Activated naive CD4-positive, alpha-beta T cell treated with anti-CD3 and anti-CD28 coated beads, Interleukin-2, amount 50 U/mL, for 24 hours (primary cell): Measurements from ENCODE around the gene CBX4.
A peak's percentile ranks its signal among the peaks of the same experiment; 100 is the strongest.

Experiments used
- H3K27ac Mint-ChIP-seq: one replicate; pipeline ENCODE4 v1.8.0; 2021; ENCODE audit warnings: mild to moderate bottlenecking, mixed read lengths
- H3K27me3 Mint-ChIP-seq: one replicate; pipeline ENCODE4 v1.8.0; 2021; ENCODE audit warnings: mixed read lengths
- H3K36me3 Mint-ChIP-seq: one replicate; pipeline ENCODE4 v1.8.0; 2021; ENCODE audit warnings: mixed read lengths
- H3K4me1 Mint-ChIP-seq: one replicate; pipeline ENCODE4 v1.8.0; 2021; ENCODE audit warnings: mixed read lengths
- H3K4me3 Mint-ChIP-seq: one replicate; pipeline ENCODE4 v1.8.0; 2021; ENCODE audit warnings: mild to moderate bottlenecking, mixed read lengths
- H3K9me3 Mint-ChIP-seq: one replicate; pipeline ENCODE4 v1.8.0; 2021; ENCODE audit warnings: mixed read lengths

The CBX4 gene

DNA sequence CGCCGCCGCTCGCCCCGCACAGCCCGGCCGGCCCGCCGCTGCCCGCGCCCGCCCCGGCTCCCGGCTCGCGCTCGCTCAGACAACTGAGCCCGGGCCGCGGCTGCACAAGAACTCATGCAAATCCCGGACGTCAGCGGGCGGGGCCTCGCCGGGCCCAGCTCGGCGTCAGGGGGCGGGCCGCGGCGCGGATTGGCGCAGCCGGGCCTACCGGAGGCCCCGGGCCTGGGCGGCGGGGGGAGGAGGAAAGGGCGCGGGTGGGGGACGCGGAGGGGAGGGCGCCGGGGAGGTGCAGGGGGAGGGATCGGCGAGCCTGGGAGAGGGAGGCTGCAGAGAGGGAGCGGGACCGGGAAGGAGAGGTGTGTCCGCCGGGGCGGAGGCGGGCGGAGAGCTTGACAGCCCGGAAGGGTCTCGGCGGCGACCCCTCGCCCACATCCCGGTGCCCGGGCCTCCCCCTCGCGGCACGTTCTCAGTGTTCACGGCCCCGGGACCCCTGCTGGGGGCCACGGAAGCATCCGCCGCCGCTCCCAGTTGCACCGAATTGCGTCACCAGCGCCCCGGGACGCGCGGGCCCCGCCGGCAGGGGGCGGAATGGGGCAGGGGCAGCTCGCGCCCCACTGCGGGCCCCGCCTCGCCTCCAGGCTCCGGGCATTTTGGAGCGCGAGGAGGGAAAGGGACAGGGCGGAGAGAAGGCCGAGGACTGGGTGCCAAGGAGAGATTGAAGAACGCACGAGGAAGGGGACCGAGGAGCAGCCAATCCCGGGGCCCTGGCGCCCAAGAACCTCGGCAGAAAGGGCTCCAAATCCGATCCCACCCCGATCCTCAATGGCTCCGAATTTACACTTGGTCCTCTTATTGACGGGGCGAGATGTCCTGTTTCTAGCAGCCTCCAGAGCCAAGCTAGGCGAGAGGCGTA is at the start of gene CBX4:
Gene CBX4, minus strand, starts transcription at position 85 of the 913 bp plus-strand sequence. CDS start 189 bp downstream, outside the sequence.
- H3K27ac Mint-ChIP-seq, result peak within 1 kb of the TSS; percentile 93
- H3K9me3 Mint-ChIP-seq, result no peaks in the 10 kb centered on the region
- peaks cover 14% of the 10 kb centered on the region for H3K27me3 Mint-ChIP-seq
- peaks cover 1% of the 10 kb centered on the region for H3K36me3 Mint-ChIP-seq
- H3K4me1 Mint-ChIP-seq, result peaks cover 44% of the 10 kb centered on the region
- H3K4me3 Mint-ChIP-seq, result peak within 1 kb of the TSS; percentile 94

DNA sequence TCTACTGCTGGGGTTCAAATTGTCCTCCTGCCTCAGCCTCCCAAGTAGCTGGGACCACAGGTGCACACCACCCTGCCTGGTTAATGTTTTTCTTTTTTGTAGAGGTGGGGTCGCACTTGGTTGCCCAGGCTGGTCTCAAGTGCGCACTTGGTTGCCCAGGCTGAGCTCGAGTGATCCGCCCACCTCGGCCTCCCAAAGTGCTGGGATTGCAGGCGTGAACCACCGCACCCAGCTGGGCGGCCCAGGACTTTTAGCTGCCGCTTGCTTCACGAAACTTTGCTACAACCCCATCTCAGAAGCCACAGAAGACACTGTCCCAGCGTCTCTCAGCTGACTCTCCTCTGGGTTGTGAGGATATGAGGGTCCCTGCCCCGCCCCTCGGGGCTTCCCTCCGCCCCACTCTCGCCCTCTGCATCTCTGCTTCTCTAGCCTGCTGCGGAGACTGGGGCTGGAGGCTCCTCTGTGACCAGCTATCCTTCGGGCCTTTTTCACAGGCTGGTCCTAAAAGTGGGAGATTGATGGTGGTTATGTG is 48.8 kb upstream of the CBX4 start:
- Mint-ChIP-seq H3K4me1 (no peaks in the 10 kb centered on the region), H3K36me3 (peaks cover 2% of the 10 kb centered on the region), H3K4me3 (no peak overlapping the region), H3K27ac (no peak overlapping the region), H3K27me3 (peaks cover 24% of the 10 kb centered on the region), H3K9me3 (no peaks in the 10 kb centered on the region)

DNA sequence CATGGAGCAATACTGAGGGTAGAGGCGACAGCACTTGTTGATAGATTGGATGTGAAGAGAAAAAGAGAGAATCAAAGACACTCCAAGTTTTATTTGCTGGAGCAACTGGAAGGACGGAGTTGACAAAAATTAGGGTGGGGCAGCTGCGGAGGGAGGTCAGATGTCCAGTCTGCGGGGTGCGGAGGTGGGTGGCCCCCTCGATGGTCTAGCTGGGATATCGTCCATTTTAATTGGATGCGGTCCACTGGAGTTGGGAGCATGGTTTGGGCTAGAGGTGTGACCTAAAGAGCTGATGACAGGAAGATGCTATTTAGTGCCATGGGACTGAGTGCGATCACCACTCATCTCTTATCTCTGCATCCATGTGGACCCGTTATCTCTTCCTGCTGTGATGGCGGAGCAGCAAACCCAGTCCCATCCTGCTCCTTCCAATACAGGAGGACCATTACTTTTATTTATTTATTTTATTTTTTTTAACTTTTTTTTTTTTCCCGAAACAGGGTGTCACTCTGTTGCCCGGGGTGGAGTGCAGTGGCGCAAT is 48.3 kb upstream of the CBX4 start:
- H3K4me3 Mint-ChIP-seq, result no peak overlapping the region
- peaks cover 22% of the 10 kb centered on the region for H3K27me3 Mint-ChIP-seq
- no peak overlapping the region for H3K27ac Mint-ChIP-seq
- H3K36me3 Mint-ChIP-seq, result peaks cover 1% of the 10 kb centered on the region
- H3K9me3 Mint-ChIP-seq, result no peaks in the 10 kb centered on the region
- no peaks in the 10 kb centered on the region for H3K4me1 Mint-ChIP-seq

DNA sequence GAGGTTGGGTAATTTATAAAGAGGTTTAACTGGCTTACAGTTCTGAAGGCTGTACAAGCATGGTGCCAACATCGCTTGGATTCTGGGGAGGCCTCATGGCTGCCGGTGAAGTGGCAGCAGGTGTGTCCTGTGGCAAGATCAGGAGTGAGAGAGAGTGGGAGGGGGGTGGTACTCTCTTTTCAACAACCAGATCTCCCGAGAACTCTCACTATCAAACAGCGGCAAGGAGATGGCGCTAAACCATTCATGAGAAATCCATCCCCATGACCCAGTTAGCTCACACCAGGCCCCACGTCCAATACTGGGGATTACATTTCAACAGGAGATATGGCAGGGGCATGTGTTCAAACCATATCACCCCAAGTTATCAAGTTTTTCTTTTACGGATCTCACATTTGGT is 44.0 kb upstream of the CBX4 start:
- H3K36me3 Mint-ChIP-seq, result no peaks in the 10 kb centered on the region
- no peaks in the 10 kb centered on the region for H3K4me1 Mint-ChIP-seq
- peaks cover 7% of the 10 kb centered on the region for H3K27me3 Mint-ChIP-seq
- H3K9me3 Mint-ChIP-seq, result no peaks in the 10 kb centered on the region
- no peak overlapping the region for H3K4me3 Mint-ChIP-seq
- no peak overlapping the region for H3K27ac Mint-ChIP-seq

DNA sequence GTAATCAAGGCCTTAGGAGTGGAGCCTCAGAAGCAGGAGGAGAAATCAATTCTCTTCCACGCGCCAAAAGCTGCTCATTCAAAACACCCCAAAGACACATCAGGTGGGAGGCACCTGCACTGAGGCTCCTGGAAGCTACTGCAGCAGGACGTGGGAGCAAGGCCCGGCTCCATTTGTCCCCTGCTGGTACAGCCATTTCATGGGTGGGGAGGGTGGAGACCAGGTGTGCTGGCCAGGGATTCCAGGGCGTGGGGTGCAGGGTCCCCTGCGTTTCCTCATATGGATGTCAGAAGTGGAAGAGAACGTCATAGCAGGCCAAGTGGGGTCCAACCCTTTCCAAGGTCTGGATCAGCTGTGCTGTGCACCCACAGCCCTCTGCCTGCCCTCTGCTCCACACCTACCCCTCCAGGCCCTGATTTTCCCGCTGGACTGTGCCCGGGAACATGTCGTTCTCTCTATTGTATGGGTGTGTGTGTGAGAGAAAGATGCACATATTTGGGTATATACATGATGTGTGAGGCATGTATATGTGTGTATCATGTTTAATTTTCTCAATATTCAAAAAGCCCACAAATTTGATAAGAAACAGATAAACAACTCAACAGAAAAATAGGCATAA is 39.2 kb upstream of the CBX4 start:
- no peak overlapping the region for H3K27ac Mint-ChIP-seq
- no peak overlapping the region for H3K4me3 Mint-ChIP-seq
- H3K27me3 Mint-ChIP-seq, result peaks cover 1% of the 10 kb centered on the region
- no peaks in the 10 kb centered on the region for H3K9me3 Mint-ChIP-seq
- peaks cover 5% of the 10 kb centered on the region for H3K4me1 Mint-ChIP-seq
- no peaks in the 10 kb centered on the region for H3K36me3 Mint-ChIP-seq

DNA sequence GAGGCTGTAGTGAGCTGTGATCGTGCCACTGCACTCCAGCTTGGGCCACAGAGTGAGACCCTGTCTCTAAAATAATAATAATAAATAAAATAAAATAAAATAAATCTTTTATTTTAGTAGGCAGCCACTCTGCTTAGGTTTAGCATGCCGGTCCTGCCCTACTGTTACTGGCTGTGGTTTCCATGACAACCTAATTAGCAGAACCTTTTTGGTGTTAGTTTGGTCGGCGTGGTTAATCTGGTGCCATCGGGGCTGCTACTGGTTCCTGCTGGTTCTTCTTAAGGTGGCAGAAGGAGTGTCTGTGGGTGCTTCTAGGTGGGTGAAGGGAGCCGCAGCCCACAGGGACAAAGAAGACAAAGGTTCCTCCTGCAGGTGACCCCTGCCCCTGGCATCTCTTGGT is 37.8 kb upstream of the CBX4 start:
- Mint-ChIP-seq H3K9me3 (no peaks in the 10 kb centered on the region), H3K36me3 (no peaks in the 10 kb centered on the region), H3K27ac (no peak overlapping the region), H3K4me1 (peaks cover 9% of the 10 kb centered on the region), H3K4me3 (no peak overlapping the region), H3K27me3 (peaks cover 1% of the 10 kb centered on the region)

DNA sequence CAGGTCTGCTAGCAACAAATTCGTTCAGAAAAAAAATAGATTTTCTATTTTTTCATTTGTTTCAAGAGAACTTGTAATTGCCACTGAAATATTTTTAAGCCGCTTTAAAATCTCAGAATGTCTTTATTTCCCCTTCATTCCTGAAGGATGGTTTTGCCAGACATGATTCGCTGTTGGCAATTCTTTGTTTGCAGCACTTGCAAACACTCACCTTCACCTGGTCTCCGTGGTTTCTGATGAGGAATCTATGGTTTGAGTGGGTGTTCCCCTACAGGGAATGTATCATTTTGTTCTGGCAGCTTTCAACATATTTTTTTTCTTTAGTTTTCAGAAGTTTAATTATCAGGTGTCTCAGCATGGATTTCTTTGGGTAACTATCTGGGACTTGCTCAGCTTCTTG is 36.3 kb upstream of the CBX4 start:
- Mint-ChIP-seq H3K36me3 (no peaks in the 10 kb centered on the region), H3K27ac (no peak overlapping the region), H3K4me3 (no peak overlapping the region), H3K9me3 (no peaks in the 10 kb centered on the region), H3K4me1 (peaks cover 9% of the 10 kb centered on the region), H3K27me3 (peaks cover 1% of the 10 kb centered on the region)

DNA sequence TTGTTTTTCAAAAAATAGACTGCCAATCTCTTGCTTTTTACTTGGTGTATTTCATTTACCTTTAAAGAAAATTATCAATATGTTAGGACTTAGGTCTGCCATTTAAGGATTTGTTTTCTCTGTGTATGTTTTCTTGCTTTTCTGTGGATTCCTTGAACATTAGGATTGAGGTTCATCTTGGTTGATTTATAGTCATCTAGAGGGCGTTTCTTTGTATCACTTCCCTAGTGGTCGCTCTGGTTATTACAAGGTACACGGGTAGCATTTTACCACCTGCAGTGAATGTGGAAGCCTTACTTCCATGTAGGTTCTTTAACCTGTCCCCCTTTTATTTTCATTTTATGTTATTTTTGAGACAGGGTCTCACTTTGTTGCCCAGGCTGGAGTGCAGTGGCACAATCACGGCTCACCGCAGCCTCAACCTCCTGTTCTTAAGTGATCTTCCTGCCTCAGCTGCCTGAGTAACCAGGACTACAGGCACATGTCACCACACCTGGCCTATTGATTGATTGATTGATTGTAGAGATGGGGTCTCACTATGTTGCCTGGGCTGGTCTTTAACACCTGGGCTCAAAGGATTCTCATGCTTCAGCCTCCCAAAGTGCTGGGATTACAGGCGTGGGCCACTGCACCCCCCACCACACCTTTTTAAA is 35.2 kb upstream of the CBX4 start:
- no peak overlapping the region for H3K27ac Mint-ChIP-seq
- H3K4me3 Mint-ChIP-seq, result no peak overlapping the region
- H3K9me3 Mint-ChIP-seq, result no peaks in the 10 kb centered on the region
- H3K27me3 Mint-ChIP-seq, result peaks cover 1% of the 10 kb centered on the region
- H3K36me3 Mint-ChIP-seq, result no peaks in the 10 kb centered on the region
- H3K4me1 Mint-ChIP-seq, result peaks cover 9% of the 10 kb centered on the region

DNA sequence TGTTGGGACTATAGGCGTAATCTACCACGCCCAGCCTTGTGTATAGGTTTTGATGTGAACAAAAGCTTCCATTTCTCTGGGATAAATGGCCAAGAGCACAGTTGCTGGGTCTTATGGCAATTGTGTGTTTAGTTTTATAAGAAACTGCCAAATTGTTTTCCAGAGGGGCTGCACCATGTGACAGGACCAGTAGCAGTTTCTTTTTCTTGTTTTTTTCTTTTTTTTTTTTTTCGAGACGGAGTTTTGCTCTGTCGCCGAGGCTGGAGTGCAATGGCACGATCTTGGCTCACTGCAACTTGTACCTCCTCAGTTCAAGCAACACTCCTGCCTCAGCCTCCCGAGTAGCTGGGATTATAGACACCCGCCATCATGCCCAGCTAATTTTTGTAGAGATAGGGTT is 34.3 kb upstream of the CBX4 start:
- Mint-ChIP-seq H3K9me3 (no peaks in the 10 kb centered on the region), H3K36me3 (no peaks in the 10 kb centered on the region), H3K27me3 (no peaks in the 10 kb centered on the region)

DNA sequence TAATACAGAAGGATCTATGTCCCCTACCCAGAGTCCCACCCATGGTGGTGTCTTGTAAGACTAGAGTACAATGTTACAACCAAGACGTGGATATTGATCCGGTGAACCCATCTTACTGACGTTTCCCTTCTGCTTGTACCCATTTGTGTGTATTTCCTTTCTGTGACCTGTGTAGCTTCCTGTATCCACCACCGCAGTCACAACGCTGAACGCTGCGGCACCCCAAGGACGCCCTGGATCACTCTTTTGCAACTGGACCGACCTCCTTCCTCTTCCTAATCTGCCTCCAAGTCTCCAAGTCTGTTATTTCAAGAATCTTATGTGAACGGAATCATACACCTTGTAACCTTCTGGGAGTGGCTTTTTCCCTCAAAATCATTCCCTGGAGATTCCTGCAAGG is 33.5 kb upstream of the CBX4 start:
- Mint-ChIP-seq H3K27me3 (no peaks in the 10 kb centered on the region), H3K36me3 (no peaks in the 10 kb centered on the region), H3K4me1 (peaks cover 9% of the 10 kb centered on the region), H3K9me3 (no peaks in the 10 kb centered on the region), H3K27ac (peak overlapping the region; percentile 5), H3K4me3 (no peak overlapping the region)

More for the DNA sequence above, 34.3 kb upstream of the CBX4 start:
- Mint-ChIP-seq H3K4me3 (no peak overlapping the region), H3K4me1 (peaks cover 9% of the 10 kb centered on the region), H3K27ac (no peak overlapping the region)

DNA sequence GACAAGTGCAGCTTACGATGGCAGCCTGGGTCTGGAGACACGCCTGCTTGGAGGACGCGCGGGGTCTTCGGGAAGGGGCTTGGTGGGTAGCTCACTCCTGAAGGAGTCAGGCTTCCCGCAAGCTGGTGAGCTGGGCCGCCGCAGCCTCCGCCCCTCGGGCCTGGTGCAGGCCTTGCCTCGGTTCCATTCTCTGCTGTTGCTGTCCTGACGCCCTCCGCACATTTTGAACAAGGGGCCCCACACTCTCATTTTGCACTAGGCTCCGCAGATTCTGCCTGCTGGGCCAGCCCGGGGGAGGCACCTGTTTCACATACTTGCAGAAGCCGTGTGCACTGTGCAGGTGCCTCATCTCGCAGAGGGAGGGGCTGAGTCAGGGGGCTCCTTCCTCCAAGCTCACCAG is 31.9 kb upstream of the CBX4 start:
- Mint-ChIP-seq H3K9me3 (no peaks in the 10 kb centered on the region), H3K27ac (no peak overlapping the region), H3K27me3 (no peaks in the 10 kb centered on the region), H3K36me3 (no peaks in the 10 kb centered on the region), H3K4me1 (peaks cover 13% of the 10 kb centered on the region), H3K4me3 (no peak overlapping the region)

DNA sequence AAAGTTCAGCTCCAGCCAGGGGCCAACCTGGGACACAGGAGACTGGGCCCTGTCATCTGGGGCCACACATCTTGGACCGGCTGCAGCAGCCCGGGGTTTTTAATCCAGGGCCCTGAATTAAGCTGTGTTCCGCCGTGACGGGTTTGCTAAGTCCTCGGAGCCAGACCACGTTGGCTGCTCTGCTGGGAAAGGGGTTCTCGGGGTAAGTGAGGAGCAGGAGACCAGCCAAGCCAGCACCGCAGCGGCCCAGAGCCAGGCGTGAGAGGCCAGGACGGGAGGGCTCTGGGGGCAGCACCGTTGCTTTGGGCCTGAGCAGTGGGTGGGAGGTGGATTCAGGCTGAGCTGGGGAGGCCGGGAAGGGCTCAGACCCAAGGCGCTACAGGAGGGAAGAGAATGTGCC is 31.3 kb upstream of the CBX4 start:
- peaks cover 13% of the 10 kb centered on the region for H3K4me1 Mint-ChIP-seq
- H3K36me3 Mint-ChIP-seq, result no peaks in the 10 kb centered on the region
- H3K9me3 Mint-ChIP-seq, result no peaks in the 10 kb centered on the region
- no peaks in the 10 kb centered on the region for H3K27me3 Mint-ChIP-seq
- H3K4me3 Mint-ChIP-seq, result no peak overlapping the region
- H3K27ac Mint-ChIP-seq, result no peak overlapping the region

DNA sequence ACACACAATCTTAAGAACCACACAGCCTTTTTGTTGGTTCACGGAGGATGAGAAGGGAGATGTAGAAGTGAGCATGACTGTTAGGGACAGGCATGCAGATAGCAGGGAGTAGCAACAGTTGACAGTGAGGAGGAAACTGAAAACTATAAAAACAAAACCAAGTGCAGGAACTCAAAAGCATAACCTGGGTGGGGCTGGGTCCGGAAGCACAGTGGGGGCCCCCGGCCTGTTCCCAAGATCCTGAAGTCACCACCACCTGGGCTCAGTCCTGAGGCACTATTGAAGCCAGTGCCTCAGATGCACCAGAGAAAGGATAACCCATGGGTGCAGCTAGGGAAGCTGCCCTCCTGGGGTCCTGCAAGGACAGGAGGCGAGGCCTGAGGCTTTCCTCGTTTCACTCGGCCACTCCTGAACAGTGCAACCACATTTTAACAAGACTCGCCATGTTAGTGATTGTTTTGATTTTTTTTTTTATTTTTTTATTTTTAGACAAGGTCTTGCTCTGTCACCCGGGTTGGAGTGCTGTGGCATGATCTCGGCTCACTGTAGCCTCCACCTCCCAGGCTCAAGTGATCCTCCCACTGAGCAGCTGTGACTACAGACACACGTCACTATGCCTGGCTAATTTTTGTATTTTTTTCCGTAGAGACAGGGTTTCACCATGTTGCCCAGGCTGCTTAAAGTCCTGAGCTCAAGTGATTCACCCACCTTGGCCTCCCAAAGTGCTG is 27.7 kb upstream of the CBX4 start:
- H3K27me3 Mint-ChIP-seq, result peaks cover 8% of the 10 kb centered on the region
- H3K9me3 Mint-ChIP-seq, result no peaks in the 10 kb centered on the region
- peaks cover 4% of the 10 kb centered on the region for H3K4me1 Mint-ChIP-seq
- H3K36me3 Mint-ChIP-seq, result no peaks in the 10 kb centered on the region
- H3K4me3 Mint-ChIP-seq, result peak overlapping the region; percentile 58
- no peak overlapping the region for H3K27ac Mint-ChIP-seq

DNA sequence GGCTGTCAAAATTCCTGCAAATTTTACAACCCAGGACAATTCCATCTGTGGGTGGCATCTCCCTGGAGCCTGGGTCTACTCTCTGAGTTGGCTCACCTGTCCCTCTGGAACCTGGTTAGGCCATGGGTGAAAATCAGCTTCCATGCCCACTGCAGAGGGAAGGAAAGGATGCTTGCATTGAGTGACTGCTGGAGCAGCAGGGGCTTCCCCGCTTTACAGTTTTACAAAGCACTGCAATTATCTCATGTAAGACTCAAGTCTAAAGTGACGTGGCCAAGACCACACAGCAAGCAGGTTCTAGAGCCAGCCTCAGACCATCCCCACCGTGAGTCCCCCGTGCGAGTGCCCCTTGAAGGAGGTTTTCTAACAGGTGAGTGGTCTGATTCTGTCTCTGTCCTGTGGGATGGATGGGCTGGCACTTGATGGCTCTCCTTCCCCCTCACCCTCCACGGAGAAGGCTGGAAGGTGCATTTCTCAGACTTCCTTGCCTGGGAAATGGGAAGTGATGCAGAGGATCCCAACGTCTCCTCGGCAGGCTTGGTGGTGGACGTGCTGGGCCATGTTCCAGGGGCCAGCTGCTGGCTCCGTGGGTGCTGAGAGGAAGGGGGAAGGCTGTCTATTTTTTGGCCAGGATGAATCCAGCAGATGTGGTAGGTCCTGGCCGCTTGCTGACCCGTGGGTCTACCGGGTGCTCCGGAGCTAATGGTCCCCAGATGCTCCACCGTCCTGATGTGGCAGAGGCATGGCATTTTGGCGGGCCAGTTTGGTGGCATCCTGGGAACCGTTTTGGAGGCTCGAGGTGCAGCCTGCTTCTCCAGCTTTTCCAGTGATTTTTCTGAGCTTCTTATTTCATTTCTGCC is 26.3 kb upstream of the CBX4 start:
- peaks cover 4% of the 10 kb centered on the region for H3K4me1 Mint-ChIP-seq

More for the DNA sequence above, 26.3 kb upstream of the CBX4 start:
- Mint-ChIP-seq H3K9me3 (no peaks in the 10 kb centered on the region), H3K27me3 (peaks cover 8% of the 10 kb centered on the region), H3K36me3 (no peaks in the 10 kb centered on the region), H3K4me3 (no peak overlapping the region), H3K27ac (no peak overlapping the region)
